Retinal pigment epithelial cell (primary cell): ENCODE results near the gene SELENOH.

Source experiments
- DNase-seq: peaks from one replicate; pipeline ENCODE4 v3.0.0-alpha.2; 2010; ENCODE audit warnings: low read depth
- H3K4me3 ChIP-seq: 2 replicates; pipeline ENCODE4 v1.5.1; 2011; ENCODE audit warnings: mild to moderate bottlenecking, low read length, control low read depth, moderate library complexity
- CTCF ChIP-seq: conservative IDR thresholded peaks from 2 replicates; pipeline ENCODE4 v1.5.1; 2011; ENCODE audit warnings: low read depth, low read length, control low read depth, inconsistent platforms

The SELENOH gene

GRCh38 chr11:57773026-57773598, 31.8 kb downstream of the SELENOH start:
- no peak for TF ChIP-seq CTCF
- H3K4me3 ChIP-seq = no peak overlapping the region
- no peak for DNase-seq

GRCh38 chr11:57775491-57775890, 34.2 kb downstream of the SELENOH start:
- DNase-seq = no peak
- no peak for TF ChIP-seq CTCF
- no peak overlapping the region for H3K4me3 ChIP-seq

GRCh38 chr11:57776031-57776521, 34.8 kb downstream of the SELENOH start:
- no peak overlapping the region for H3K4me3 ChIP-seq
- peak; percentile 82 for DNase-seq
- TF ChIP-seq CTCF = no peak

- H3K4me3 ChIP-seq = no peak overlapping the region
- no peak for DNase-seq
- no peak for TF ChIP-seq CTCF
Measured at GRCh38 chr11:57776577-57777210, 35.4 kb downstream of the SELENOH start.

GRCh38 chr11:57777969-57778317, 36.7 kb downstream of the SELENOH start:
- peak overlapping the region; percentile 26 for H3K4me3 ChIP-seq
- DNase-seq = no peak
- no peak for TF ChIP-seq CTCF

GRCh38 chr11:57778318-57779037, 37.2 kb downstream of the SELENOH start:
- no peak for TF ChIP-seq CTCF
- DNase-seq = peak; percentile 100
- H3K4me3 ChIP-seq = peak overlapping the region; percentile 31
